ENCODE measurements around the gene MT1A.

- no peak for TF ChIP-seq CTCF (IDR thresholded peaks at IDR 0.05)
- TF ChIP-seq POLR2AphosphoS5 (IDR thresholded peaks at IDR 0.05) = no peak
Observed at GRCh38 chr16:56662357-56663354, 24.2 kb downstream of the MT1A start.
